Measurements from ENCODE around the gene KCNG2.

GRCh38 chr18:79882522-79883241 lies 84.9 kb downstream of the KCNG2 start:
- no peak for TF ChIP-seq CTCF (conservative IDR thresholded peaks at IDR 0.05; ENCODE audit: low read depth in 2 of 2)
- TF ChIP-seq POLR2AphosphoS5 (IDR thresholded peaks at IDR 0.05; ENCODE audit: low read depth) = no peak
- TF ChIP-seq JUNB (IDR thresholded peaks at IDR 0.05; ENCODE audit: unreplicated experiment) = no peak
- no peak for TF ChIP-seq EZH2 (IDR thresholded peaks at IDR 0.05; ENCODE audit: low read depth, unreplicated experiment)
- no peak for TF ChIP-seq REST (IDR thresholded peaks at IDR 0.05; ENCODE audit: unreplicated experiment)
- TF ChIP-seq CREB1 (CRISPR knock-in tag; IDR thresholded peaks at IDR 0.05; ENCODE audit: low read depth) = no peak
- TF ChIP-seq ETS1 (IDR thresholded peaks at IDR 0.05) = no peak
- TF ChIP-seq EZH2phosphoT487 (IDR thresholded peaks at IDR 0.05; ENCODE audit: unreplicated experiment) = no peak
- no peak for TF ChIP-seq STAT1 (IDR thresholded peaks at IDR 0.05; ENCODE audit: unreplicated experiment)
- TF ChIP-seq NANOG (IDR thresholded peaks at IDR 0.05; ENCODE audit: borderline replicate concordance) = no peak
- no peak for TF ChIP-seq ZNF331 (CRISPR knock-in tag; IDR thresholded peaks at IDR 0.05; ENCODE audit: low read depth)

Data from GM23338 (cell line).